GM12878 (cell line): ENCODE measurements around the gene ADAD1. TPM values are rescaled to one million over a fixed set of nuclear protein-coding genes. Genes with fewer than 3 reads are reported as not detected.

Experiments
- ATAC-seq: fragments of 200-7000 bp; cut with Tn5 transposase; 3 replicates; pipeline ENCODE4 v1.9.1; 2020; ENCODE audit warnings: mild to moderate bottlenecking, moderate library complexity
- BruUV-seq: library from RNA; stranded (reverse); fragments of 400-500 nt; replicated peaks from 2 replicates; lab custom pipeline; 2021; lab: Mats Ljungman, UMichigan
- CTCF ChIA-PET: fragments of 300-600 bp; sonication (Branson Sonifier 250); formaldehyde crosslinking; extraction: SDS; loops from one replicate; lab custom pipeline; 2021; ENCODE audit warnings: inconsistent platforms; lab: Yijun Ruan, JAX
- POLR2A ChIA-PET: fragments of 350-600 bp; formaldehyde crosslinking; extraction: SDS; loops from one replicate; lab custom pipeline; 2021; ENCODE audit warnings: inconsistent platforms; lab: Charles Lee
- RAD21 ChIA-PET: fragments of 300-600 bp; sonication (Branson Sonifier 250); formaldehyde crosslinking; loops from one replicate; lab custom pipeline; 2023; ENCODE audit warnings: antibody characterized with exemption; ENCODE audit not compliant: unreplicated experiment; lab: Charles Lee
- SMC1A ChIA-PET: fragments of 300-600 bp; sonication (Branson Sonifier 250); formaldehyde crosslinking; loops from one replicate; lab custom pipeline; 2023; ENCODE audit not compliant: unreplicated experiment, uncharacterized antibody; lab: Charles Lee
- DNase-seq: peaks from one replicate; pipeline ENCODE4 v3.0.0-alpha.2; 2011; ENCODE audit warnings: low read depth, low spot score
- FAIRE-seq: peaks from 3 replicates; lab custom pipeline; 2011; peaks lifted over from hg19 to GRCh38; lab: Jason Lieb, UNC
- H2AFZ ChIP-seq: 2 replicates; pipeline ENCODE4 v1.6.0; 2011; ENCODE audit warnings: low read depth, low read length, control low read depth; ENCODE audit not compliant: control insufficient read depth
- H3K27ac ChIP-seq: 2 replicates; pipeline ENCODE4 v1.5.1; 2011; ENCODE audit warnings: control low read depth; ENCODE audit not compliant: control insufficient read depth, insufficient read depth
- H3K27me3 ChIP-seq, 2 experiments: replicated peaks in 1 of 2; 2 replicates each; pipeline versions ENCODE4 v1.6.0 to v1.6.1; 2011; ENCODE audit warnings: low read length in 1 of 2; ENCODE audit not compliant: control insufficient read depth in 2 of 2, insufficient read depth in 2 of 2
- H3K36me3 ChIP-seq, 2 experiments: 2 replicates each; pipeline ENCODE4 v1.5.1; 2011; ENCODE audit warnings: low read length in 1 of 2; ENCODE audit not compliant: control insufficient read depth in 2 of 2, insufficient read depth in 2 of 2
- H3K4me1 ChIP-seq: 2 replicates; pipeline ENCODE4 v1.6.1; 2011; ENCODE audit warnings: mild to moderate bottlenecking, low read length, moderate library complexity, mixed read lengths; ENCODE audit not compliant: control insufficient read depth, insufficient read depth
- H3K4me2 ChIP-seq: 2 replicates; pipeline ENCODE4 v1.6.0; 2011; ENCODE audit warnings: control low read depth; ENCODE audit not compliant: control insufficient read depth, insufficient read depth
- H3K4me3 ChIP-seq: fragments of 200-600 bp; sonication (generic); 2 replicates; pipeline ENCODE4 v1.5.1; 2016
- H3K79me2 ChIP-seq: 2 replicates; pipeline ENCODE4 v1.6.0; 2011; ENCODE audit warnings: low read length; ENCODE audit not compliant: control insufficient read depth, insufficient read depth
- H3K9ac ChIP-seq: 2 replicates; pipeline ENCODE4 v1.8.0; 2011; ENCODE audit warnings: low read length, control low read depth, mixed read lengths; ENCODE audit not compliant: control insufficient read depth, insufficient read depth
- H3K9me3 ChIP-seq: replicated peaks from 3 replicates; pipeline ENCODE4 v1.5.1; 2011; ENCODE audit warnings: mild to moderate bottlenecking, low read length; ENCODE audit not compliant: control insufficient read depth, insufficient read depth
- H4K20me1 ChIP-seq: 2 replicates; pipeline ENCODE4 v1.6.0; 2011; ENCODE audit not compliant: control insufficient read depth, insufficient read depth
- BMI1 ChIP-seq: fragments of 450-650 bp; IDR thresholded peaks from 2 replicates; pipeline ENCODE4 v1.6.1; 2016; ENCODE audit warnings: mild to moderate bottlenecking, moderate library complexity, borderline replicate concordance
- DPF2 ChIP-seq: fragments of 450-650 bp; IDR thresholded peaks from 2 replicates; pipeline ENCODE4 v1.6.1; 2017; ENCODE audit warnings: mild to moderate bottlenecking
- ETV6 ChIP-seq, 2 experiments: fragments of 450-650 bp in 1 of 2; IDR thresholded peaks in 1 of 2; conservative IDR thresholded peaks in 1 of 2; 2 replicates each; pipeline ENCODE4 v1.6.1; 2014; ENCODE audit warnings: antibody characterized with exemption in 1 of 2, borderline replicate concordance in 1 of 2, low read depth in 1 of 2, mild to moderate bottlenecking in 1 of 2, moderate library complexity in 1 of 2
- IRF4 ChIP-seq: IDR thresholded peaks from 2 replicates; pipeline ENCODE4 v1.6.1; 2011; ENCODE audit warnings: low read depth, low read length
- PAX8 ChIP-seq: fragments of 450-650 bp; IDR thresholded peaks from 2 replicates; pipeline ENCODE4 v1.6.1; 2017; ENCODE audit warnings: mild to moderate bottlenecking, moderate library complexity
- RB1 ChIP-seq: fragments of 450-650 bp; formaldehyde crosslinking; IDR thresholded peaks from 2 replicates; pipeline ENCODE4 v1.6.1; 2017; ENCODE audit warnings: mild to moderate bottlenecking, borderline replicate concordance
- RCOR1 ChIP-seq: conservative IDR thresholded peaks from 2 replicates; pipeline ENCODE4 v1.6.1; 2012; ENCODE audit warnings: low read depth, low read length, improper control_type of control experiment
- RUNX3 ChIP-seq: IDR thresholded peaks from 2 replicates; pipeline ENCODE4 v1.6.1; 2012; ENCODE audit warnings: low read length, inconsistent platforms
- SMAD5 ChIP-seq: IDR thresholded peaks from 2 replicates; pipeline ENCODE4 v1.6.1; 2016; ENCODE audit warnings: antibody characterized with exemption, low read depth
- SPI1 ChIP-seq: IDR thresholded peaks from 2 replicates; pipeline ENCODE4 v1.6.1; 2011; ENCODE audit warnings: low read depth, mild to moderate bottlenecking, low read length, moderate library complexity, borderline replicate concordance; ENCODE audit not compliant: insufficient read depth
- STAT1 ChIP-seq: fragments of 450-650 bp; conservative IDR thresholded peaks from 2 replicates; pipeline ENCODE4 v1.6.1; 2014; ENCODE audit warnings: antibody characterized with exemption, mild to moderate bottlenecking
- SUZ12 ChIP-seq: fragments of 200-600 bp; sonication (generic); IDR thresholded peaks from one replicate; pipeline ENCODE4 v1.6.1; 2018; ENCODE audit warnings: antibody characterized with exemption, mild to moderate bottlenecking; ENCODE audit not compliant: unreplicated experiment
- ZBED1 ChIP-seq: IDR thresholded peaks from 2 replicates; pipeline ENCODE4 v1.6.1; 2016; ENCODE audit warnings: borderline replicate concordance
- WGBS: methylation state at CpG from one replicate; pipeline ENCODE4 v1.1.6; 2016; ENCODE audit warnings: low lambda C conversion rate; ENCODE audit not compliant: insufficient replicate concordance, insufficient coverage; ENCODE audit errors: missing lambda C conversion rate; 5-methylcytosine and 5-hydroxymethylcytosine counted together
- in situ Hi-C: fragments of 300-500 bp; cut with MboI; formaldehyde crosslinking; loops from 9 replicates; pipeline ENCODE4 v1.14.3; 2018; ENCODE audit warnings: mixed read lengths
- intact Hi-C: fragments of 100-400 bp; cut with micrococcal nuclease; formaldehyde crosslinking; loops from one replicate; pipeline ENCODE4 v1.14.2; 2022; ENCODE audit not compliant: unreplicated experiment
- polyA plus RNA-seq, 11 experiments: library from polyadenylated mRNA; depleted of rRNA in 4 of 11; unstranded in 6 of 11; stranded (reverse) in 5 of 11; fragments of >200 nt; fragmentation: Nextera tagmentation in 4 of 11; fragmentation: Illumina TruSeq in 1 of 11; extraction: Ambion mirVana in 4 of 11; extraction: Trizol in 1 of 11; gene quantifications; 1 replicate in 1 of 11; 2 replicates in 10 of 11; pipeline versions ENCODE4 v1.2.1 to v1.2.3, GENCODE V29; 2011 to 2016; ENCODE audit warnings: inconsistent platforms in 2 of 11, missing spikeins in 2 of 11, low read depth in 1 of 11
- total RNA-seq, 4 experiments: library from RNA; depleted of rRNA in 3 of 4; stranded (reverse); fragments of >200 nt in 3 of 4; fragmentation: Illumina TruSeq in 1 of 4; extraction: Trizol in 1 of 4; gene quantifications; 2 replicates each; pipeline versions ENCODE4 v1.2.1 to v1.2.3, GENCODE V29; 2013 to 2021
- TF ChIP-seq, protein P1 (sequence below): IDR thresholded peaks from 2 replicates; pipeline ENCODE4 v1.6.1; 2011; ENCODE audit warnings: borderline replicate concordance, low read depth, mild to moderate bottlenecking, moderate library complexity, low read length; ENCODE audit not compliant: insufficient read depth, poor library complexity, severe bottlenecking
- TF ChIP-seq, protein P2 (sequence below): fragments of 450-650 bp; IDR thresholded peaks from 2 replicates; pipeline ENCODE4 v1.6.1; 2017; ENCODE audit warnings: mild to moderate bottlenecking, moderate library complexity

The ADAD1 gene
- total and polyA plus RNA-seq, 10 of the 15 experiments (the other 5 are each of a cell fraction or from before 2014, with no cell fraction given), result not detected

DNA sequence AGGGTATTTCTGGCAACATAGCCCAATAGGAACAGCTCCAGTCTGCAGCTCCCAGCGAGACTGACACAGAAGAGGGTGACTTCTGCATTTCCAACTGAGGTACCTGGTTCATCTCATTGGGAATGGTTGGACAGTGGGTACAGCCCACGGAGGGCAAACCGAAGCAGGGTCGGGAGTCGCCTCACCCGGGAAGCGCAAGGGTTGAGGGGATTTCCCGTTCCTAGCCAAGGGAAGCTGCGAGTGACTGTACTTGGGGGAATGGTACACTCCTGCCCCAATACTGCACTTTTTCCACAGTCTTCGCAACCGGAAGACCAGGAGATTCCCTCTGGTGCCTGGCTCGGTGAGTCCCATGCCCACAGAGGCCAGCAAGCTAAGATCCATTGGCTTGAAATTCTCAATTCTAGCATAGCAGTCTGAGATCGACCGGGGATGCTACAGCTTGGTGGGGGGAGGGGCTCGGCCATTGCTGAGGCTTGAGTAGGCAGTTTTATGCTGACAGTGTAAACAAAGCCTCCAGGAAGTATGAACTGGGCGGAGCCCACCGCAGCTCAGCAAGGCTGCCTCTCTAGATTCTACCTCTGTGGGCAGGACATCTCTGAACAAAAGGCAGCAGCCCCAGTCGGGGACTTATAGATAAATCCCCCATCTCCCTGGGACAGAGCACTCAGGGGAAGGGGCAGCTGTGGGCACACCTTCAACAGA is 14.0 kb upstream of the ADAD1 start:
- no peak overlapping the region for H3K4me3 ChIP-seq
- peaks cover 0 to 6% of the 10 kb centered on the region in 2 experiments; a peak in 1 of 4 replicates for H3K36me3 ChIP-seq
- in situ Hi-C loops (no loop called here), intact Hi-C loops (no loop called here)
- DNase-seq (no peak), ATAC-seq (no peak)
- CTCF ChIA-PET, result no interaction called here
- H3K9me3 ChIP-seq, result no peaks in the 10 kb centered on the region; the same call in 2 of the 3 replicates
- H2AFZ ChIP-seq, result no peak overlapping the region
- TF ChIP-seq, protein P1, sequence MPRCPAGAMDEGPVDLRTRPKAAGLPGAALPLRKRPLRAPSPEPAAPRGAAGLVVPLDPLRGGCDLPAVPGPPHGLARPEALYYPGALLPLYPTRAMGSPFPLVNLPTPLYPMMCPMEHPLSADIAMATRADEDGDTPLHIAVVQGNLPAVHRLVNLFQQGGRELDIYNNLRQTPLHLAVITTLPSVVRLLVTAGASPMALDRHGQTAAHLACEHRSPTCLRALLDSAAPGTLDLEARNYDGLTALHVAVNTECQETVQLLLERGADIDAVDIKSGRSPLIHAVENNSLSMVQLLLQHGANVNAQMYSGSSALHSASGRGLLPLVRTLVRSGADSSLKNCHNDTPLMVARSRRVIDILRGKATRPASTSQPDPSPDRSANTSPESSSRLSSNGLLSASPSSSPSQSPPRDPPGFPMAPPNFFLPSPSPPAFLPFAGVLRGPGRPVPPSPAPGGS, result no peak
- TF ChIP-seq ETV6 (conservative IDR thresholded peaks at IDR 0.05 in 1 of 2, IDR thresholded peaks at IDR 0.05 in 1 of 2; ENCODE audit: borderline replicate concordance in 1 of 2, low read depth in 1 of 2) (no peak), ZBED1 (no peak), BMI1 (no peak), SMAD5 (no peak), IRF4 (no peak), SUZ12 (no peak), PAX8 (no peak), SPI1 (no peak), RB1 (no peak), DPF2 (no peak), RCOR1 (no peak), STAT1 (no peak), RUNX3 (no peak)
- TF ChIP-seq, protein P2, sequence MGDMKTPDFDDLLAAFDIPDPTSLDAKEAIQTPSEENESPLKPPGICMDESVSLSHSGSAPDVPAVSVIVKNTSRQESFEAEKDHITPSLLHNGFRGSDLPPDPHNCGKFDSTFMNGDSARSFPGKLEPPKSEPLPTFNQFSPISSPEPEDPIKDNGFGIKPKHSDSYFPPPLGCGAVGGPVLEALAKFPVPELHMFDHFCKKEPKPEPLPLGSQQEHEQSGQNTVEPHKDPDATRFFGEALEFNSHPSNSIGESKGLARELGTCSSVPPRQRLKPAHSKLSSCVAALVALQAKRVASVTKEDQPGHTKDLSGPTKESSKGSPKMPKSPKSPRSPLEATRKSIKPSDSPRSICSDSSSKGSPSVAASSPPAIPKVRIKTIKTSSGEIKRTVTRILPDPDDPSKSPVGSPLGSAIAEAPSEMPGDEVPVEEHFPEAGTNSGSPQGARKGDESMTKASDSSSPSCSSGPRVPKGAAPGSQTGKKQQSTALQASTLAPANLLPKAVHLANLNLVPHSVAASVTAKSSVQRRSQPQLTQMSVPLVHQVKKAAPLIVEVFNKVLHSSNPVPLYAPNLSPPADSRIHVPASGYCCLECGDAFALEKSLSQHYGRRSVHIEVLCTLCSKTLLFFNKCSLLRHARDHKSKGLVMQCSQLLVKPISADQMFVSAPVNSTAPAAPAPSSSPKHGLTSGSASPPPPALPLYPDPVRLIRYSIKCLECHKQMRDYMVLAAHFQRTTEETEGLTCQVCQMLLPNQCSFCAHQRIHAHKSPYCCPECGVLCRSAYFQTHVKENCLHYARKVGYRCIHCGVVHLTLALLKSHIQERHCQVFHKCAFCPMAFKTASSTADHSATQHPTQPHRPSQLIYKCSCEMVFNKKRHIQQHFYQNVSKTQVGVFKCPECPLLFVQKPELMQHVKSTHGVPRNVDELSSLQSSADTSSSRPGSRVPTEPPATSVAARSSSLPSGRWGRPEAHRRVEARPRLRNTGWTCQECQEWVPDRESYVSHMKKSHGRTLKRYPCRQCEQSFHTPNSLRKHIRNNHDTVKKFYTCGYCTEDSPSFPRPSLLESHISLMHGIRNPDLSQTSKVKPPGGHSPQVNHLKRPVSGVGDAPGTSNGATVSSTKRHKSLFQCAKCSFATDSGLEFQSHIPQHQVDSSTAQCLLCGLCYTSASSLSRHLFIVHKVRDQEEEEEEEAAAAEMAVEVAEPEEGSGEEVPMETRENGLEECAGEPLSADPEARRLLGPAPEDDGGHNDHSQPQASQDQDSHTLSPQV, result no peak
- TF ChIP-seq, all 136 proteins: peak for 0
- 96% methylated on average over 18 of the region's 18 CpGs for WGBS
- no peak overlapping the region for H3K4me2 ChIP-seq
- BruUV-seq, result no TSS peak
- no peaks in the 10 kb centered on the region for H4K20me1 ChIP-seq
- RAD21 ChIA-PET, result no interaction called here
- no peaks in the 10 kb centered on the region for H3K79me2 ChIP-seq
- H3K9ac ChIP-seq, result no peak overlapping the region
- POLR2A ChIA-PET, result no interaction called here
- SMC1A ChIA-PET, result no interaction called here
- no peaks in the 10 kb centered on the region for H3K4me1 ChIP-seq
- no peak overlapping the region for H3K27ac ChIP-seq
- FAIRE-seq, result no peak
- H3K27me3 ChIP-seq, result no peaks in the 10 kb centered on the region
